ENCODE data around the gene EPHB1. TPM values are rescaled to one million over a fixed set of nuclear protein-coding genes. Genes with fewer than 3 reads are reported as not detected.

The EPHB1 gene
- total RNA-seq, 2 donors from 2014 or later, result 1.9 to 3.2 TPM

GRCh38 chr3:134824791-134825190 lies 29.7 kb downstream of the EPHB1 start:
- Histone ChIP-seq H3K27me3 (no peaks in the 10 kb centered on the region), H3K36me3 (no peaks in the 10 kb centered on the region), H3K4me3 (no peak overlapping the region), H3K4me1 (no peaks in the 10 kb centered on the region), H3K9me3 (no peaks in the 10 kb centered on the region), H3K27ac (no peak overlapping the region)
- no peak for DNase-seq (ENCODE audit: low spot score)
- no peak for TF ChIP-seq CTCF (IDR thresholded peaks at IDR 0.05)

- no peak overlapping the region for H3K4me3 ChIP-seq
- no peaks in the 10 kb centered on the region for H3K36me3 ChIP-seq
- DNase-seq (ENCODE audit: low spot score), result no peak
- no peak for TF ChIP-seq CTCF (IDR thresholded peaks at IDR 0.05)
- no peaks in the 10 kb centered on the region for H3K4me1 ChIP-seq
- no peak overlapping the region for H3K27ac ChIP-seq
- no peaks in the 10 kb centered on the region for H3K27me3 ChIP-seq
- H3K9me3 ChIP-seq, result no peaks in the 10 kb centered on the region
Observed at GRCh38 chr3:134827213-134827612, 32.2 kb downstream of the EPHB1 start.

- no peak for TF ChIP-seq CTCF (IDR thresholded peaks at IDR 0.05)
- H3K4me3 ChIP-seq, result no peak overlapping the region
- H3K36me3 ChIP-seq, result no peaks in the 10 kb centered on the region
- no peaks in the 10 kb centered on the region for H3K27me3 ChIP-seq
- no peak for DNase-seq (ENCODE audit: low spot score)
- no peak overlapping the region for H3K27ac ChIP-seq
- H3K9me3 ChIP-seq, result no peaks in the 10 kb centered on the region
- no peaks in the 10 kb centered on the region for H3K4me1 ChIP-seq
Observed at GRCh38 chr3:134829721-134830120, 34.7 kb downstream of the EPHB1 start.

- H3K9me3 ChIP-seq, result no peaks in the 10 kb centered on the region
- TF ChIP-seq CTCF (IDR thresholded peaks at IDR 0.05), result no peak
- no peaks in the 10 kb centered on the region for H3K27me3 ChIP-seq
- no peak overlapping the region for H3K4me3 ChIP-seq
- DNase-seq (ENCODE audit: low spot score), result no peak
- no peaks in the 10 kb centered on the region for H3K4me1 ChIP-seq
- H3K36me3 ChIP-seq, result no peaks in the 10 kb centered on the region
- no peak overlapping the region for H3K27ac ChIP-seq
Observed at GRCh38 chr3:134832585-134832984, 37.5 kb downstream of the EPHB1 start.

GRCh38 chr3:134833453-134834163 lies 38.5 kb downstream of the EPHB1 start:
- DNase-seq (ENCODE audit: low spot score), result no peak

More at GRCh38 chr3:134833453-134834163, 38.5 kb downstream of the EPHB1 start:
- no peaks in the 10 kb centered on the region for H3K4me1 ChIP-seq
- no peak overlapping the region for H3K4me3 ChIP-seq
- no peak overlapping the region for H3K27ac ChIP-seq
- no peaks in the 10 kb centered on the region for H3K36me3 ChIP-seq
- no peak for TF ChIP-seq CTCF (IDR thresholded peaks at IDR 0.05)
- H3K27me3 ChIP-seq, result no peaks in the 10 kb centered on the region
- H3K9me3 ChIP-seq, result peaks cover 0 to 4% of the 10 kb centered on the region in 2 donors

Measured in right atrium auricular region (tissue), 2 donors.